Hippocampal formation (tissue), 2 donors: ENCODE measurements around the gene PIGN.
A peak's percentile ranks its signal among the peaks of the same experiment; 100 is the strongest.

Source experiments
- DNase-seq, 2 donors: peaks; one replicate each; lab custom pipeline; 2025; lab: John Stamatoyannopoulos, UW

The PIGN gene

GRCh38 chr18:62186774-62187542 is at the start of gene PIGN, which contains the start of gene RELCH:
Gene PIGN, minus strand, starts transcription at chr18:62187056. Its CDS starts 25,703 bp downstream, at chr18:62161353.
Gene RELCH, plus strand, starts transcription at chr18:62187255. Its CDS starts 251 bp downstream, at chr18:62187506.
- DNase-seq: peak; percentile 97 to 99

DNA sequence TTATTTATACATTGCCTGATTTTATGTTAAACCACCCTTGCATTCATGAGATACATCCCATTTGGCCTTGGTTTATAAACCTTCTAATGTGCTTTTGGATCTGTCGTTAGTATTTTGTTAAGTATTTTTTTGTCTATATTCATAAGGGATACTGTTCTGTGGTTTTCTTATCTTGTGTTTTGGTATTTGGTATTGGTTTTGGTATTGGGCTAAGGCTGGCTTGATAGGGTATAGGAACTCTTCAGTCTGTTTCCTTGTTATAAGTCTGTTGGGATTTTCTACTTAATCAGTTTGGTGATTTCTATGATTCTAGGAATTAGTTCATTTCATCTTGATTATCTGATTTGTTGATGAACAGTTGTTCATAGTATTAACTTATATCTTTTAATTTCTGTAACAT is 49.4 kb upstream of the PIGN start:
- no peak for DNase-seq

DNA sequence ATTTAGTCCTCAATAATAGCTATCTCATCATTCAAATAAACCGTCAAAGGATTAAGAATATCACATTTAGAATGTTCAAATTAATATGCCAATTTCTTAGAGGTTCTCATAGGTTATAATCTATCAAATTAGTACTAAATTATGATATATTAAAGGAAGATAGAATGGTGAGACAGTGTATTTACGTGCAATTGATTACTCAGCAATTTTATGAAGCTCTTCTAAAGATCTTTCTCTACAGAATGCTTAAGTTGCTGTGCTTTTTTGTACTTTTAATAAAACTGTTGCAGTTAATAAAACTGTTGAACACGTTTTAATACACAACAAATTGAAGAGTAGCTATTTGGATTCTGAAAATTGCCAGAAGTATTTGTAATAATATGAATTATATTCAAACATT is 39.2 kb upstream of the PIGN start:
- DNase-seq: no peak

DNA sequence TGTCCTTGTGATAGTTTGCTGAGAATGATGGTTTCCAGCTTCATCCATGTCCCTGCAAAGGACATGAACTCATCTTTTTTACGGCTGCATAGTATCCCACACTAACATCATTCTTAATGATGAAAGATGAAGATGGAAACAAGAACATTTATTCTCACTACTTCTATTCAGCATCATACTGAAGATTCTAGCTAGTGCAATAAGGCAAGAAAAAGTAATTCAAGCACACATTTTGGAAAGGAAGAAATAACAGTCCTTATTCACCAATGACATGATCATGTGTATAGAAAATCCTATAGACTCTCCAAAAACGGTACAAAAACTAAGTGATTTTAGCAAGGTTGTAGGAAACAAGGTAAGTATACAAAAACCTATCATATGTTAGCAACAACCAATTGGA is 37.4 kb upstream of the PIGN start:
- no peak for DNase-seq

DNA sequence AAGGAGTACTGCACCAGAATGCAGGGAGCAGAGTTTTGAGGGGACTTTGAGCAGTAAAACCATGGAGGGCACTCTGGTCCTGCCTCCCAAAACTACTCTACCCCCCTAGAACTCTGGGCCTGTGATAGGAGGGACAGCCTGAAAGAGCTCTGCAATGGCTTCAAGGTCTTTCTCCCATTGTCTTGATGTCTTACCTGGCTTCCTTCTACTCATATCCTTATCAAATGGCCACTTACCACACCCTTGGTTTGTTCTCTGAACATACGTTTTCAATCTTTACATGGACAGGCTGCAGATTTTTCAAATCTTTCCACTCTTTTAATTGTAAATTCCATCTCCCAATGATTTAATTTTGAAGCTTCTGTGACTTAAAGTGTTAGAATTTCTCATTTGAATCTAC is 27.9 kb upstream of the PIGN start:
- DNase-seq: no peak

- no peak for DNase-seq
Observed at GRCh38 chr18:62211325-62211828, 24.5 kb upstream of the PIGN start.

- no peak for DNase-seq
Observed at GRCh38 chr18:62210138-62210537, 23.3 kb upstream of the PIGN start.

DNA sequence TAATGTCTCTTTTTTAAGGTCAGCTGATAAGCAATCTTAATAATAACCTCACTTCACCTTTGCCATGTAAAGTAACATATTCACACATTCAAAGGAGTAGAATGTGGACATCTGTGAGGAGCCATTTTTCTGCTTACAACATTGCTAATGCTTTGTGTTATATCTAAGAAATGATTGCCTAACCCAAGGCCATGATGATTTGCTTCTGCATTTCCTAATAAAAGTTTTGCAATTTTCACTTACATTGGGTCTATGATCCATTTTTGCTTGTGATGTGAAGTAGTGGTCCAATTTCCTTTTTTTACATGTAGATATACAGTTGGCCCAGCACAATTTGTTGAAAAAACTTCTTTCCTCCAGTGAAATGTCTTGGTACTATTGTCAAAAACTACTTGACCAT is 22.2 kb upstream of the PIGN start:
- DNase-seq: no peak

GRCh38 chr18:62206593-62206992 is 19.7 kb upstream of the PIGN start:
- DNase-seq: no peak

DNA sequence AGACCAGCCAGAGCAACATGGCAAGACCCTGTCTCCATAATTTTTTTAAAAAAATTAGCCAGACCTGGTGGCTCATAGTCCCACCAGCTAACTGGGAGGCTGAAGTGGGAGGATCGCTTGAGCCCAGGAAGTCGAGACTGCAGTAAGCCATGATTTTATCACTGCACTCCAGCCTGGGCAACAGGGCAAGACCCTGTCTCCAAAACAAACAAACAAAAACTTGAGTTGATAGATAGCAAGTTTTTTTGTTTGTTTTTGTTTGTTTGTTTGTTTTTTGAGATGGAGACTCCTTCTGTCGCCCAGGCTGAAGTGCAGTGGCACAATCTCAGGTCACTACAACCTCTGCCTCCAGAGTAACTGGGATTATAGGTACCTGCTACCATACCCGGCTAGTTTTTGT is 19.0 kb upstream of the PIGN start:
- DNase-seq: no peak

GRCh38 chr18:62201870-62202269 is 15.0 kb upstream of the PIGN start:
- no peak for DNase-seq

GRCh38 chr18:62200121-62200914 is 13.5 kb upstream of the PIGN start:
- DNase-seq: no peak

GRCh38 chr18:62199629-62200028 is 12.8 kb upstream of the PIGN start:
- DNase-seq: no peak

GRCh38 chr18:62198259-62198658 is 11.4 kb upstream of the PIGN start:
- DNase-seq: no peak

- DNase-seq: no peak
Observed at GRCh38 chr18:62196980-62197379, 10.1 kb upstream of the PIGN start.

DNA sequence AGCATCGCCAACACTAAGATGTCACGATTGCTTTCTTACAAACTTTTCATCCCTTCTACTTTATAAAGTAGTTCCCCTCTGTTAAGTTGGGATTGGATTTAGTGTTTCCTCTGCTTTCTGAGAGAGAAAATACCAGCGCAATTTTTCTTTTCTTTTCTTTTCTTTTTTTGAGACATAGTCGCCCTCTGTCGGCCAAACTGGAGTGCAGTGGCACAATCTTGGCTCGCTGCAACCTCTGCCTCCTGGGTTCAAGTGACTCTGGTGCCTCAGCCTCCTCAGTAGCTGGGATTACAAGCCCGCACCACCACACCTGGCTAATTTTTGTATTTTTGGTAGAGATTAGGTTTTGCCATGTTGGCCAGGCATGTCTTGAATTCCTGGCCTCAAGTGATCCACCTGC is 9.2 kb upstream of the PIGN start:
- no peak for DNase-seq

- no peak for DNase-seq
Observed at GRCh38 chr18:62189208-62189607, 2.4 kb upstream of the PIGN start.

DNA sequence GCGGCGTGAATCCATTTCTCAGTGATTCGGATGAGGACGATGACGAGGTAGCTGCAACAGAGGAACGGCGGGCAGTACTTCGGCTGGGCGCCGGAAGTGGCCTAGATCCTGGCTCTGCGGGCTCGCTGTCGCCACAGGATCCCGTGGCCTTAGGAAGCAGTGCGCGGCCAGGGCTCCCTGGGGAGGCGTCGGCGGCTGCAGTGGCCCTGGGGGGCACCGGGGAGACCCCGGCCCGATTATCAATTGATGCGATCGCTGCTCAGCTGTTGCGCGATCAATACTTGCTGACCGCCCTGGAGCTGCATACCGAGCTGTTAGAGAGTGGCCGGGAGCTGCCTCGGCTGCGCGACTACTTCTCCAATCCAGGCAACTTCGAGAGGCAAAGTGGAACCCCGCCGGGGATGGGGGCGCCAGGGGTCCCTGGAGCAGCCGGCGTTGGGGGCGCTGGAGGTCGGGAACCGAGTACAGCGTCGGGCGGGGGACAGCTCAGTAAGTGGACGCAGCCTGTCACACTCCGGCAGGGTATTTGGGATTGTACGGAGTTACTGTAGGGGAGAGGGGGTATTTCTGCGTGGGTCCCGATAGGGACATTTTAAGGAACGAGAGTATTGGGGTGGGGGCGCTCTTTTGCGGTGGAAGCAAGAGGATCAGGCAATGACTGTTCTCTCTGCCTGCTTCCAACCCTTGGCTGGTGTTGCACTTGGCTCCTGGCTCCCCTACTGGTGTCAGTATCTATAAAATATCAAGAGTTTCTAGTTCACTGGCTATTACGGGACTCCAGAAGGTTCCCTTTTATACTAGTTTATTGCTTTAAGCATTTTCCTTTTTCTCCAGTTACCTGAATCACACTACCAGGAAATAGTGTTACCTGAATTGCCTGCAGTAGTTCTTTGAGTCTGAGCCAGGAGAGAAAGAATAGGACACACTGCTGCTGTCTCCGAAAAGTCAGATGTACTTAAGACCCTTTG is 971 bp upstream of the PIGN start:
- no peak for DNase-seq

- DNase-seq: no peak
Observed at GRCh38 chr18:62186499-62186773, 420 bp downstream of the PIGN start.

DNA sequence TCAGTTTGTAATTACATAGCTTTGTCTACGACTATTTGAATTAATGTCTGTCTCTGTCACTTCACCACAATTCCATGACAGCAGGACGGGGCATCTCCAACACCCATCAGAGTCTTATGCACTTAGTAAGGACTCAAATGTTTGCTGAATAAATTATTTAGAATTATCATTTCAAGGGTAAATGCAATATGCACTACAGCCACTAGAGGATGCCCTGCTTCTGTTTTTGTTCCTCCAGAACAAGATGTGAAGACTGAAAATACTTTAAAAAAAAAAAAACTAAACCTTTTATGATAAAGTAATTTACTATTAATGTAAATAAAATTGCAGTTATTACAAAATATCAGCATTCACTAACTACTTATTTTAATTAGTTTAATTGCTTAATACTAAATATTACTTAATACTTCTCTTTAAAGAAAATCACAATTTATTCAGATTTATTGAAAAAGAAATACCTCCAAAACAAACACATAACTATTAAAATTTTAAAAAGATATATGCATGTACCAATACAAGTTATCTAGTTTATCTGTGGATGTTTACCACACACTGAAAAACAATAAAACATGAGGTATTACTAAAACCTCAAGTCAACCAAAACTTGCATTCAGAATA is 3.2 kb downstream of the PIGN start:
- peak in 1 of 2 donors; percentile 63 for DNase-seq

GRCh38 chr18:62182220-62182619 is 4.6 kb downstream of the PIGN start:
- no peak for DNase-seq

GRCh38 chr18:62179213-62179612 is 7.6 kb downstream of the PIGN start:
- DNase-seq: no peak
